Stimulated activated CD8-positive, alpha-beta memory T cell treated with anti-CD3 and anti-CD28 coated beads, Interleukin-15, amount 100 ng/mL, for 48 hours (primary cell): ENCODE results near the gene TMEM121B.

Experiments used
- DNase-seq, 2 donors: peaks; one replicate each; pipeline ENCODE4 v3.0.0-alpha.2; 2020; ENCODE audit warnings: low read depth in 2 of 2

The TMEM121B gene

DNA sequence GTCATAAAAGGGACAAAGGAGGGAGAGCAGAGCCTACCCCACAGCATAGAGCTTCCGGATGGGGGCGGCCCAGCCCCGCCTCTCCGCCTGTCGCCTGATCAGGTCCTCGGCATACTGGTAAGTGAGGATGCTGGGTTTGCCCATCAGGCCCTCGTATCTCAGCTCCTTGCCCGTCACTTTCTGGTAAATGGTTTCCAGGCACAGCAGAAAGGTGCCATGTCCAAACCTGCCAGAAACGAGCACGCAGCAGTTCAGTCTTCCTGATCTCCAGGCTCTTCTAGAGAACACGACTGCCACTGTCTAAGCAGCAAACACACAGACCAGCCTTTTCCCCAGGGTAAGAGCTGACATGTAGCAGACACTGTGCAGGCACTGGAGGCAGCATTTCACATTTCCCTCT lies 17.4 kb upstream of the TMEM121B start:
- no peak for DNase-seq

- DNase-seq = no peak
These were observed 16.8 kb upstream of the TMEM121B start for GRCh38 chr22:17137861-17138425.

DNA sequence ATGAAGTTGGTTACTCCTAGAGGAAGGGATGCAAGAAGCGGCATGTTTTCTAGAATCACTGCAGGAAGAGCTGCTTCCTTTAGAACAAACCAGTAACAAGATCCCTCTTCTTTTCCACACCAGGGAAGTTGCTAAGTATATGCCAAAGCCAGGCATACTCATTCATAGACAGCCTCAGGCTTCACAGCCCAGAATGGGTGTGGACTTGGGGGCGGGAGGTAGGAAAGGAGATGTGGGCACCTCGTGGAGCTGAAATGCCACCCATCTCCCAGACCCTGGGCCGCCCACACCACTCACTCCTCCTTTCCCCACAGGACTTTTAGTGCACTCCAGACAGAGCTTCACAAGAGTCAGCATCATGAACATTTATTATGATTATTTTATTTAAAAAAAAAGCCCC lies 16.0 kb upstream of the TMEM121B start:
- no peak for DNase-seq

- DNase-seq = no peak
These were observed 14.1 kb upstream of the TMEM121B start for GRCh38 chr22:17135153-17135760.

GRCh38 chr22:17133137-17133536 lies 12.0 kb upstream of the TMEM121B start:
- DNase-seq = no peak

DNA sequence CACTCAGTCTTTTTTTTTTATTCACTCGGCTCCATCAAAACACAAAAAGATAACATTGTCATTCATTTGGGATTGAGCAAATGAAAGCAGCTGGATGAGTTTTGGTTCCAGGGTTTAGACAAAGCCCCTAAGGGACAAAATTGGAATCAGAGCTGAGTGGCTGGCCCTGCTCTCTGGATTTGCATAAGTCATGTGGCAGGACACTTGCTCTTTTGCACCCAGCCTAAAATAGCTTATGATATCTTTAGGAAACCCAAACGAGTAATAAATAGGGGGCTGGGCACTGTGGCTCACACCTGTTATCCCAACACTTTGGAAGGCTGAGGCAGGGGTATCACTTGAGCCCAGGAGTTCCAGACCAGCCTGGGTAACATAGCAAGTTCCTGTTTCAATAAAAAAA lies 11.0 kb upstream of the TMEM121B start:
- no peak for DNase-seq

DNA sequence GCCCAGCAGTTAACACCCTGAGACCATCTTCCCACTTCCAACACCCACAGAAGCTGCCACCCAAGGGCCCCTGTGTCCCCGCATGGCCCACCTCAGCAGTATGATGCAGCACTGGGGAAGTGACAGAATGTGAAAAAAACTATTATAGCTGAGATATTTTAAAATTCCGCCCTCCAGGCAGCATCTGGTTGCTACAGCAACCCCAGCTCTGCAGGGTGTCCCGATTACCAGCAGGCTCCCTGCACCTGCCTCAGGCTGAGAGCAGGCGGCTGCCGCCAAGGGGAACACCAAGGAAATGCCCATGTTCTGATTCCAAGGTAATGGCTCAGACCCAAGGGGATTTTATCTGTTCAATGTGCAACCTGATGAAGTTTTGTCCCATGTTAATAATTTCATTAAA lies 10.5 kb upstream of the TMEM121B start:
- no peak for DNase-seq

- no peak for DNase-seq
These were observed 9.0 kb upstream of the TMEM121B start for GRCh38 chr22:17130199-17130598.

DNA sequence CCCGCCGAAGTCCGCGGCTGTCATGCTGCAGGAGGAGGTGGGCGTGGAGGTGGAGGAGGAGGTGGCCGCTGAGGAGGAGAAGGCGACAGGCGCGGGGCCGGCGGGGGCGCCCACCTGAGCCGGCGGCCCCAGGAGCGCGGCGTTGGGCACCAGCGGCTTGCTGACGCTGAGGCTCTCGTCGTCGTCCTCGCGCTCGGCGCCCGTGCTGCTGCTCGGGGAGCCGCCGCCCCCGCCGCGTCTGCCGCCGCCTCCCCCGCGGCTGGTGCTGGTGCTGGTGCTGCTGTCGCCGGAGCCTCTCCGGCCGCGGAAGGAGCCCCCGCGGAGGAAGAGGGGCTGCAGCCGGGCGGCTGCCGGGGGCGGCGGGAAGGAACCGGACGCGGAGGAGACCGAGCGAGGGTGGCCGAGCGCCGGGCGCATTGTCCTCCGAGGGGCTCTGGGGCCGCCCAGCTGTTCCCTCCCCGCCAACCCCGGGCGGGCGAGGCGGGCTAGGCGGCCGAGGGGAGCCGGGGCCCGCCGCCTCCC lies 388 bp downstream of the TMEM121B start:
- DNase-seq = no peak

DNA sequence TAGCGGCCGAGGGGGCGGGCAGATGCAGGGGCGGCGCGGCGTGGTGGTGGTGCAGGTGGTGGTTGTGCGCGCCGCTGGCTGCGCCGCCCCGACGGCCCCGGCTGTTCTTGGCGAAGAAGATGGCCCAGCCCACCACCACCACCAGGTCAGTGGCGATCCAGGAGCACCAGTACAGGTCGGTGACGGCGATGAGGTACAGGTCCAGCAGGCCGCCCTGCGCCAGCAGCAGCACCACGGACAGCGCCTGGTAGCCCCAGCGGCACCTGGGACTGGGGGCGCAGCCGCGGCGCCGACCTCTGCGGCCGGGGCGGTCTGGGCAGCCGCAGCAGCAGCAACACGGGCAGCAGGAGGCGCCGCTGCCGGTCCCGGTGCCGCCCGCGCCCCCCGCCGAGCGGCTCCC lies 879 bp downstream of the TMEM121B start:
- no peak for DNase-seq

DNA sequence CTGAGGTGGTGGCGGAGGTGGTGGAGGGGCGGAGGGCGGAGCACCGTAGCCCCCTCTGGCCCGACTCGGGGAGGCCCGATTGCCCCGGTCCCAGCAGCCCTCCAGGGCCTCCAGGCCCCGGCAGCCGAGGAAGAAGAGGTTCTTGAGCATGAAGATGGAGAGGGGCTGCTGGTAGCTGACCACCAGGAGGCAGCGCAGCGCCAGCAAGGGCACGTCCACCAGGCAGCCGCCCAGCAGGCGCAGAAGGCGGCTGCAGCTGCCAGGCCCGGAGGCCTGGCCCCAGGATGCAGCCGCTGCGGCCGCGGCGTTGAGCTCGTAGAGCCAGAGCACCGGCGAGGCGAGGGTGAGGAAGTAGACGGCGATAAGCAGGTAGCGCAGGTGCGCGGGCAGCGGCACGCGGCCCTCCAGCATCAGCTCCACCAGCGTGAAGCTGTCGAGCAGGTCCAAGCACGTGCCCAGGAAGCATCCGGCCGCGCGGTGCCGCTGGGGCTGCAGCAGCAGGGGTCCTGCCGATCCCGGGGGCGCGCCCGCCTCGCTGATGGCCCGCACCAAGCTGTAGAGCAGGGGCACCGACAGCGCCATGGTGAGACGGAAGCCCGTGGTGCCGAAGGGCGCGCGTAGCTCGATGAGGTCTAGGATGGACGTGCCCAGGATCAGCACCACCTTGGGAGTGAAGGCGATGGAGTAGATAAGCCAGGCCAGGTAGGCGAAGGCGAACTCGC lies 1.5 kb downstream of the TMEM121B start:
- DNase-seq = no peak

DNA sequence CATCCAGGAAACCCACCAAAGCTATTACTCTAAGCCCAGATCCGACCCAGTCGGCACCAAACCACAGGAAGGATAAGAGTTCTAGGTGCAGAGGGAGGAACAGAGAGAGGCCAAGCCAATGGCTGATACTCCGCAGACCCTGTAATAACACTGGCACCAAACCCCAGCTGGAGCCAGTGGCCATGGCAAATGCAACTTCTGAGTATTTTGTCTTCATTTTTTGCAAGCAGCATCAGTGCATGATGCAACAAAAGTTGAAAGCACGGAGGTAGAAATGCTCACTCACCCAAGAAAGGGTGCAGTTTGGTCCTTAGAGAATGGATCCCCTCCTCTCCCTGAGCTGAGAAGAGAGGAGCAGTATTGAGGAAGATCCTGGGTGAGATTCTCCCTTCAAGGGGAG lies 2.8 kb downstream of the TMEM121B start:
- DNase-seq = no peak

- DNase-seq = no peak
These were observed 3.3 kb downstream of the TMEM121B start for GRCh38 chr22:17117890-17118289.

- no peak for DNase-seq
These were observed 3.8 kb downstream of the TMEM121B start for GRCh38 chr22:17117400-17117799.

- DNase-seq = no peak
These were observed 4.4 kb downstream of the TMEM121B start for GRCh38 chr22:17116572-17117330.

- DNase-seq = no peak
These were observed 5.1 kb downstream of the TMEM121B start for GRCh38 chr22:17115945-17116565.

- DNase-seq = no peak
These were observed 5.9 kb downstream of the TMEM121B start for GRCh38 chr22:17115236-17115635.

- no peak for DNase-seq
These were observed 6.3 kb downstream of the TMEM121B start for GRCh38 chr22:17114898-17115235.

DNA sequence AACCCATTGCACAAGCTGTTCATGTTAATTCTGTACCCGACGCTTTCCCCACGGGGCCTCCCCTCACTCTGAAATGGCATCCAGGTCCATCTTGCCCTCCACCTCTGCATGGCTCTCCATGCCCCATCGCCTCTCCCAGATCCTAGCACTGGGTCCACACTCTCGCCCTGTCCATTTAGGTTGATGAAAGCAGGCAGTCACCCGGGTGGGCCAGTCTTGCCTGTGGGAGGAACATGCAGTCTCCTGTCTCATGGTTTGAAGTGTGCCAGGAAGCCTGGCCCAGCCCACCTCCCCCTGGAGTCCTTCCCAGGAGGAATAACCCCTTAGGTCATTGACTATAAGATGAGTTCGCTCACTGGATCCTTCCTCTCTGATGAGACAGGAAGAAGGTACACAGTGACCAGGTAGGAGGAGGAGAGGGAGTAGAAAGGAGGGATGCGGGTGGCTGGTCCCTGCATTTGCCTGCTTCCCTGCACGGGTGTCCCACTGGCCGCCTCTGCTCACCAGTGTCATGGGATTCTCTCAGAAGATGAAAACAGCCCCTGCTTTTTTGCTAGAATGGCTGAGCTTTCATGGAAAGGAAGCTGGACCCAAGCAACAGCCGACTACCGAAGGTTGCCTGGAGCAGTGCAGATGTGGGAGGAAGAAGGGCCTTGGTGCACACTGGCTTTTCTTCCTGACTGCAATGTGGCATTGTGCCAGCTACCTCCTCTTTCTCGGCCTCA lies 6.8 kb downstream of the TMEM121B start:
- DNase-seq = no peak

GRCh38 chr22:17113600-17113999 lies 7.6 kb downstream of the TMEM121B start:
- no peak for DNase-seq

DNA sequence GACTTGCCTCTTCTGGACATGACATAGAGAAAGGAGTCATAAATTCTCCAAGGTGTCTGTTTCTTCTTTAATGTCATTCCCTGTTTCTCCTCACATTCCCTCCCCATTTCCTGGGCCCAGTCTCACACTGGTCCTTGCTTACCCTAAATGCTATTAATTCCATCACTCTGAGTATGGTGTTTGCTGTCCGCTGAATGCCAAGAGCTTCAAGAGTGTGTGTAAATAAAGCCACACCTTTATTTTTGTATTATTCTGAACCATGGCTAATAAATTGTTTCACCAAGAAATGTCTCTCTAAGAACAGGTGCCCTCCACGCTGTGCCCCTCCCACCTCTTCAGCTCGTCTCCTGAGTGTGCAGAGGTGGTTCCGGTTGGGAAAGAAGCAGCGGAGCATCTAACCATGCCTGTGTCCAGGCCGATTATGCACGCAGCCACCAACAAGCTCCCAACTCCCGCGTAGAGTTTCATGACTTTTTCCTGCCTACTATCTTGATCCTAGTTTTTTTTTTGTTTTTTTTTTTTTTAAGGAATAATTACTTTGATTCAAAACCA lies 8.6 kb downstream of the TMEM121B start:
- DNase-seq = no peak
